ENCODE measurements around the gene GPATCH2.

Gene GPATCH2

GRCh38 chr1:217465102-217465501, 165.8 kb downstream of the GPATCH2 start:
- Histone ChIP-seq H3K4me1 (ENCODE audit: control insufficient read depth in 1 of 2, insufficient read depth in 1 of 2, low read depth in 1 of 2, low read length in 1 of 2) (no peaks in the 10 kb centered on the region), H3K9me3 (no peaks in the 10 kb centered on the region), H3K27me3 (no peaks in the 10 kb centered on the region), H3K4me3 (ENCODE audit: low read depth in 1 of 2, low read length in 1 of 2) (no peak overlapping the region), H3K27ac (no peak overlapping the region), H3K36me3 (no peaks in the 10 kb centered on the region)
- TF ChIP-seq CTCF (IDR thresholded peaks at IDR 0.05): no peak

- H3K27ac ChIP-seq: no peak overlapping the region
- H3K9me3 ChIP-seq: no peaks in the 10 kb centered on the region
- no peaks in the 10 kb centered on the region for H3K27me3 ChIP-seq
- TF ChIP-seq CTCF (IDR thresholded peaks at IDR 0.05): no peak
- H3K4me1 ChIP-seq (ENCODE audit: control insufficient read depth in 1 of 2, insufficient read depth in 1 of 2, low read depth in 1 of 2, low read length in 1 of 2): no peaks in the 10 kb centered on the region
- H3K4me3 ChIP-seq (ENCODE audit: low read depth in 1 of 2, low read length in 1 of 2): no peak overlapping the region
- no peaks in the 10 kb centered on the region for H3K36me3 ChIP-seq
Measured at GRCh38 chr1:217462666-217463065, 168.2 kb downstream of the GPATCH2 start.

- no peaks in the 10 kb centered on the region for H3K4me1 ChIP-seq (ENCODE audit: control insufficient read depth in 1 of 2, insufficient read depth in 1 of 2, low read depth in 1 of 2, low read length in 1 of 2)
- no peak overlapping the region for H3K4me3 ChIP-seq (ENCODE audit: low read depth in 1 of 2, low read length in 1 of 2)
- no peaks in the 10 kb centered on the region for H3K9me3 ChIP-seq
- no peaks in the 10 kb centered on the region for H3K27me3 ChIP-seq
- H3K36me3 ChIP-seq: no peaks in the 10 kb centered on the region
- no peak overlapping the region for H3K27ac ChIP-seq
- TF ChIP-seq CTCF (IDR thresholded peaks at IDR 0.05): no peak
Measured at GRCh38 chr1:217462159-217462558, 168.7 kb downstream of the GPATCH2 start.

- no peak for TF ChIP-seq CTCF (IDR thresholded peaks at IDR 0.05)
- Histone ChIP-seq H3K9me3 (no peaks in the 10 kb centered on the region), H3K4me3 (ENCODE audit: low read depth in 1 of 2, low read length in 1 of 2) (no peak overlapping the region), H3K36me3 (no peaks in the 10 kb centered on the region), H3K4me1 (ENCODE audit: control insufficient read depth in 1 of 2, insufficient read depth in 1 of 2, low read depth in 1 of 2, low read length in 1 of 2) (no peaks in the 10 kb centered on the region), H3K27me3 (no peaks in the 10 kb centered on the region), H3K27ac (no peak overlapping the region)
Measured at GRCh38 chr1:217457016-217457415, 173.9 kb downstream of the GPATCH2 start.

- H3K4me3 ChIP-seq (ENCODE audit: low read depth in 1 of 2, low read length in 1 of 2): no peak overlapping the region
Measured at GRCh38 chr1:217456261-217456660, 174.6 kb downstream of the GPATCH2 start.

More at GRCh38 chr1:217456261-217456660, 174.6 kb downstream of the GPATCH2 start:
- no peaks in the 10 kb centered on the region for H3K9me3 ChIP-seq
- no peaks in the 10 kb centered on the region for H3K27me3 ChIP-seq
- no peak for TF ChIP-seq CTCF (IDR thresholded peaks at IDR 0.05)
- H3K36me3 ChIP-seq: no peaks in the 10 kb centered on the region
- H3K4me1 ChIP-seq (ENCODE audit: control insufficient read depth in 1 of 2, insufficient read depth in 1 of 2, low read depth in 1 of 2, low read length in 1 of 2): no peaks in the 10 kb centered on the region
- no peak overlapping the region for H3K27ac ChIP-seq
